ENCODE measurements around the gene TRPV5. TPM values are rescaled to one million over a fixed set of nuclear protein-coding genes. Genes with fewer than 3 reads are reported as not detected.

TRPV5 gene
- total RNA-seq, 1 donor from 2014 or later: not detected

- DNase-seq: no peak
- intact Hi-C loops (cut with micrococcal nuclease): no loop called here
- ATAC-seq: no peak
Measured at GRCh38 chr7:142942746-142943145, 9.2 kb upstream of the TRPV5 start.

GRCh38 chr7:142941541-142941940 is 8.0 kb upstream of the TRPV5 start:
- intact Hi-C loops (cut with micrococcal nuclease): no loop called here
- DNase-seq (no peak), ATAC-seq (no peak)

- ATAC-seq: no peak
- intact Hi-C loops (cut with micrococcal nuclease): no loop called here
- DNase-seq: no peak
Measured at GRCh38 chr7:142940966-142941535, 7.5 kb upstream of the TRPV5 start.

GRCh38 chr7:142939226-142939910 is 5.8 kb upstream of the TRPV5 start, which contains the start of gene LLCFC1:
Gene LLCFC1, plus strand, starts transcription at chr7:142939484. Its CDS starts 138 bp downstream, at chr7:142939622.
- intact Hi-C loops (cut with micrococcal nuclease): no loop called here
- no peak for DNase-seq
- no peak for ATAC-seq

- intact Hi-C loops (cut with micrococcal nuclease): no loop called here
- DNase-seq (no peak), ATAC-seq (no peak)
Measured at GRCh38 chr7:142938611-142939010, 5.1 kb upstream of the TRPV5 start.

DNA sequence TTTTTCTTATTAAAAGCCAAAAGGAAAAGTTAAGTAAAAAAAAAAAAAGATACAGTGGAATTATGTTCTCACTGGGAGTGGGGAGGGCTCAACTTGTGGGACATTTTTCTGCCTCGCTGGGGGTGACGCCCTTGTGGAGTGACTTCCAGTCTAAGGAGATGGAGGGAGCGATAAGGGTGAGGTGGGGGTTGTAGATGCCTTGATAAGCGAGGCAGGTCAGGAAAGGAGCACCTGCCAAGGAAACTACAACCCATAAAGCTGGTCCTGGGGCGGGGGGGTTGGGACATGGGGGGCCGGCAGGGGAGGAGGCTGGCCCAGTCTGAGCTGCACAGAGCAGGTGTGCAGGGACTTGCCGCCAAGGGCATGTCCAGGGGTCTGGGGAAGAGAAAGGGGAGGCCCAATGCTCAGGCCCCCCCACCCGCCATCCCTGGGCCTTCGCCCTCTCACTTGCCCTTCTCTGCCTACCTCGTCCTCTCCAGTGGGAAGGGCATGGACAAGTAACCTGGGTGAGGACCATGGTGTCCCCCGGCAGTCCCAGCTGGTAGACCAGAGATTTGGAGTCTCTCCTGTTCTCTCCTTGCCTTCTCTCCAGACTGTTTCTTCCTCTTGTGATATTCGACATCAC is 2.5 kb upstream of the TRPV5 start:
- DNase-seq (no peak), ATAC-seq (no peak)
- intact Hi-C loops (cut with micrococcal nuclease): no loop called here

GRCh38 chr7:142934056-142934455 is 510 bp upstream of the TRPV5 start:
- no peak for ATAC-seq
- no peak for DNase-seq
- intact Hi-C loops (cut with micrococcal nuclease): no loop called here

DNA sequence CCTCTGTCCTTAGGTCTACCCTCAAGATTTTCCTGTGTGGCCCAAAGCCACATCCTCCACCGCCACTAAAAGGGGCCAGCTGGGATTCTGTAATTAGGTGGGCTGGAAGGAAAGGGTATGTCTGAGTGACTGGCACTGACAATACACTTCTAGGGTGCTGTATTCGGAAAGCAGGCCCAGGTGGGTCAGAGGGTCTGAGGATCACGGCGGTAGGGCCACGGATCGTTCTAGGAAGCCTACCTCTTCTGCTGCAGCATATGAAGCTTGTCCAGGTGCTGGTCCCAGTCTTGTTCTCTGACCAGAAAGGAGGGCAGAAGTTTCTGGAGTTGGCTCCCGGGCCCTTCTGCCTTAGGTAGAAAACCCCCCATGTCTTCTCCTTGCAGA is 462 bp downstream of the TRPV5 start:
- DNase-seq: no peak

DNA sequence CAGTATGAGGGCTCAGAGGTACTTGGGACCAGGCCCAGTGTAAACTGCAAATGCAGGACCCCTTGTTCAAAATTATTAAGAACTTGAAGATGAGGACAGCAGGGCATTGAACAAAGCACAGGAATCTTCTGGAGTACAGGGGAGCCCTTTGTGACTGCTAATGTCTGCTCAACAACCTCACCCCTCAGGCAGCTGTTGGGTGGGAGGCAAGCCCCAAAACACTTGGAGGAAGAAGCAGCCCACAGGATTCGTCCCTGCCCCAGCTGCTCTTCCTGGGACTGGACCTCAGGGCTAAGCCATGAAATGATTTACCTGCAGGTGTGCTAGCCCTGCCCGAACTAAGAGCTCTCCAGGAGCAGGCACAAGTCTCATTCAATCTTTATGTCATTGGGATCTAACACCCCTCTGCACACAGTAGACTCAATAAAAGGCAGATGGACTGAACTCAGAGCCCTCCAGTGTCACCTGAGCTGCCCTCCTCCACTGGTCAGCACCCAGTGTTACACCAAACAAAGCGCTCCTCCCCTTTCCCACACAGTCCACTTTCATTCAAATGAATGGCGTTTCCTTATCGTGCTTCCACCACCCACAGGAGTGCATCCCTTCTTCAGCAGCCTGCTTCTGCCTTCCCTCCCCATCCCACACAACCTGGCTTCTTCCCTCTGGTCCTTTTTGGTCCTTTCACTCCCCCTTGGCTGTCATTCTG is 1.0 kb downstream of the TRPV5 start:
- DNase-seq (no peak), ATAC-seq (no peak)
- intact Hi-C loops (cut with micrococcal nuclease): no loop called here

More for the DNA sequence above, 462 bp downstream of the TRPV5 start:
- no peak for ATAC-seq
- intact Hi-C loops (cut with micrococcal nuclease): no loop called here

- intact Hi-C loops (cut with micrococcal nuclease): no loop called here
- DNase-seq: no peak
- no peak for ATAC-seq
Measured at GRCh38 chr7:142930126-142930730, 3.3 kb downstream of the TRPV5 start.

GRCh38 chr7:142927949-142928348 is 5.6 kb downstream of the TRPV5 start:
- no peak for ATAC-seq

DNA sequence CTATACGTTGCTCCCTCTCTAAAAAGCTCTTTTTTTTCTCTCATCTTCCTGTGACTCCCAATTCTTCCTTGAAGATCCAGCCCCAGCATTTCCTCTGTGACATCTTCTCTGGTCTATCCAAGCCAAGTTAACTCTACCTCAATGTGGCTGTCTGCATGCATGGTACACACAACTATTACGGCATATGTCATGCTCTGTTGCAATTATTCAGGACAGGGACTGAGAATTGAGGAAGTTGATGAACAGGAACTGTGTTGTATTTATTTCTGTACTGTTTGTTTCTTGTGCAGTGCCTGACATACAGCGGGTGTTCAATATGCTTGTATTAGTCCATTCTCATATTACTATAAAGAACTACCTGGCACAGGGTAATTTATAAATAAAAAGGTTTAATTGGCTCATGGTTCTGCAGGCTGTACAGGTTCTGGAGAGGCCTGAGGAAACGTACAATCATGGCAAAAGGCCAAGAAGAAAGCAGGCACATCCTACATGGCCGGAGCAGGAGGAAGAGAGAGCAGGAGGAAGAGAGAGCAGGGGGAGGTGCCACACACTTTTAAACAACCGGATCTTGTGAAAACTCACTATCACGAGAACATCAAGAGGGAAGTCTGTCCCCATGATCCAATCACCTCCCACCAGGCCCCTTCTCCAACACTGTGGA is 6.3 kb downstream of the TRPV5 start:
- intact Hi-C loops (cut with micrococcal nuclease): no loop called here
- ATAC-seq (peak; percentile 61), DNase-seq (no peak)

More at GRCh38 chr7:142927949-142928348, 5.6 kb downstream of the TRPV5 start:
- DNase-seq: no peak
- intact Hi-C loops (cut with micrococcal nuclease): no loop called here

DNA sequence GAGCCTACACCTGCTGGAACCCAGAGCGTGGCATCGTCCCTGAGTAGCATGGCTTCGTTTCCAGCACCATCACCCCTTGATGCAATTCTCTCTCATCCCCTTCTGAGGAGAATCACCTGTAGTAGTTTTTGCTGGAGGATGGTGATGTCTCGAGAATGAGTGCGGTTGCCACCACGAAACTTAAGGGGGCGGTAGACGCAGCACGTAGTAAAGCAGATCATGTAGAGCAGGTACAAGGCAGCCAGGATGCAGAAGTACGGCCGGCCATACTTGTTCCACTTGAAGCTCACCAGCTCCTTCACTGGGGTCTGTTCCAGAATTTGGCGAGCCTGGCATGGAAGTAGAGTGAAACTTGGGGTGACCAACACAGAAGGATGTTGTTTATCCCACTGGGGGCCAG is 8.1 kb downstream of the TRPV5 start:
- intact Hi-C loops (cut with micrococcal nuclease): no loop called here
- DNase-seq (no peak), ATAC-seq (no peak)

GRCh38 chr7:142923391-142923790 is 10.2 kb downstream of the TRPV5 start:
- no peak for ATAC-seq

GRCh38 chr7:142919656-142920055 is 13.9 kb downstream of the TRPV5 start:
- no peak for ATAC-seq

More at GRCh38 chr7:142923391-142923790, 10.2 kb downstream of the TRPV5 start:
- intact Hi-C loops (cut with micrococcal nuclease): no loop called here
- DNase-seq: no peak

DNA sequence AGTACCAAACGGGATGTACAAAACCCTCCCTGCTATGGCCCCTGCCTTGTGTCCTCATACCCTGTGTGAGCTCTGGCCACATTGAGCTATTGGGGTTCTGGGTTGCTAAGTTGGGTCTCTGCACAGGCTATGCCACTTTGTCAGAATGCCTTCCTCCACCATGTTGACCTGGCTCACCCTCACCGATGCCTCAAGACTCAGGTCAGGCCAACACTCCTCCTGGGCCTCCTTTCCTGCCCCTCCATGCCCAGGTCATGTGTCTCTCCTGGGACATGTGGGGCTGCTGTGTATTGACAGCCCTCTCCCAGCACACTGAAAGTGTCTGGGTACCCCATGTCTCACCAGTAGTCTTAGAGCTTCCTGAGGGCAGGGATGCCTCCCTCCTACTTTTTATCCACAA is 14.6 kb downstream of the TRPV5 start:
- ATAC-seq (no peak), DNase-seq (no peak)
- intact Hi-C loops (cut with micrococcal nuclease): no loop called here

More at GRCh38 chr7:142919656-142920055, 13.9 kb downstream of the TRPV5 start:
- intact Hi-C loops (cut with micrococcal nuclease): no loop called here
- DNase-seq: no peak

DNA sequence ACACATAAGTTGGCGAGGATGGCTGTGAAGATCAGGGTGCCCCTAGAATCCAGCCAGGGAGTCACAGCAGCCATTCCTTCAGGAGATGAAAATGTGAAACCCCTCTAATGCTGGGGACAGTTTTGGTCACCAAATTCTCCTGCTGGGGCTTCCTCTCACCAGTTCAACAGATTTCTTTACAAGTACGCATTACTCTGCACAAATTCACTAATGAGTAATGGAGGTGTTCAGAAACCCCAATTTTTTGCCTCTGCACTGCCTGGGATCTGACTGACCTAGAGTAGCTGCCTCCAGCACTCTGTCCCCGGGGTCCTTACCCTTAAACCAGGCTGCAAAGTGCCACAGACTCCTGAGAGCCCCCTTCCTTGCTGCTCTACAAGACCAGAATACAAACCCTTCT is 16.1 kb downstream of the TRPV5 start:
- no peak for DNase-seq
- intact Hi-C loops (cut with micrococcal nuclease): no loop called here
- ATAC-seq: no peak

DNA sequence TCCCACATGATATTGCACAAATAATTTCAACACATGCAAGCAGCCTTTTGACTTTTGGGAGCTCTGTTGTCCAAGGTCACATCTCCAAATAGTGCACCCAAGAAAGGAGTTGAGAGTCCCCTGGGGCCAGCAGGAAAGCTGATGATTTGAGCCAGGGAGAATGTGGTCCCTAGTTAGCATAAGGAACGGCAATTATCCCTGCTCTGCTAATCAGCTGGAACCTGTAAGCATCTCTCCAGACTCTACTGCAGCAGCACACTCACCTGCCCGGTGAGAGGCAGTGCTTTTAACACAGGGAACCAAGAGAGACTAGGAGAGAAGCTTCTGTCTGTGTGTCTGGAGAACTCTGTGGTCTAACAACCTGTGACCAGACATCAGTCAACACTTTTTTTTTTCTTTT is 17.0 kb downstream of the TRPV5 start:
- intact Hi-C loops (cut with micrococcal nuclease): no loop called here
- ATAC-seq (no peak), DNase-seq (no peak)

DNA sequence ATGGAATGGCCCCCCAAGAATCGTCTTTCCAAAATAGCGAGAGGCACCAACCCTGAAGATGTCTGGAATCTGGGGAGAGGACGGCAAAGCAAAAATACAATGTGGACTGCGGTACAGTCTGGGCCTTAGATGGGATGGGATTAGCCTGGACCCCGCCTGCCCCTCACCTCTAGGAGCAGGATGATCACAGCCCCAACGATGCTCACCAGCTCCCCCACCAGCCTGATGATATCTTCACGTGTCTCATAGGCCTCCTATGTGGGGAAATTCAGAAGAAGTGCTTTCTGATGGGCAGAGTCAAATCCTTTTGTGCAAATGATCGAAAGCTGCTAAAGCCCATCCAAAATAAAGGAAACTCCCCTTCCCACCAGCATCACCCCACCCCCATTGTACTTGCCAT is 18.2 kb downstream of the TRPV5 start:
- DNase-seq (no peak), ATAC-seq (no peak)
- intact Hi-C loops (cut with micrococcal nuclease): no loop called here

Data from left ventricle myocardium superior (tissue), 1 donor.